ENCODE measurements around the gene C11orf65. TPM values are rescaled to one million over a fixed set of nuclear protein-coding genes. Genes with fewer than 3 reads are reported as not detected.

C11orf65 gene
- total and polyA plus RNA-seq, 9 donors: 0.35 to 1.2 (median 0.80) TPM

DNA sequence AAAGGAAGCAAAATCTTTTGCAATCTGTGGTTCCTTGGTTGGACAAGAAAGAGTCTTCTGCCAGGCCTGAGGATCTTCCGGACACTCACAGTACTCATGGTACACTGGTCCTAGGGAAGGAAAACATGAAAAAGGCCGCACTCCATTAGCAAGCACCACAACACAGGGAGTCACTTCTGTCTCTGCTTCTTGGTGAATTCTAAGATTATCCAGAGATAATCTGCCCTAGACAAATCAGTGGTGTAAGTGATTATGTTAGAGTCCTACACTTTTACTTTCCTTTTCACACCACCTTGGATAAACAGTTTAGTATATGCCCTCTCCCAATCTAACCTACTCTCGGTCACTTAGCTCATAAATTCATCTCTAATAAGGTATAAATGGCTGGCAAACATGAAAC, 19.0 kb upstream of the C11orf65 start:
- no peak for DNase-seq
- Histone ChIP-seq H3K27me3 (no peaks in the 10 kb centered on the region), H3K36me3 (no peaks in the 10 kb centered on the region), H3K9me3 (no peaks in the 10 kb centered on the region), H3K4me1 (ENCODE audit: insufficient read depth) (no peaks in the 10 kb centered on the region), H3K27ac (no peak overlapping the region), H3K4me3 (no peak overlapping the region)
- WGBS, 3 donors: 97% methylated on average over 3 of the region's 3 CpGs
- intact Hi-C loops (cut with DNase I): no loop called here
- TF ChIP-seq, protein P1, sequence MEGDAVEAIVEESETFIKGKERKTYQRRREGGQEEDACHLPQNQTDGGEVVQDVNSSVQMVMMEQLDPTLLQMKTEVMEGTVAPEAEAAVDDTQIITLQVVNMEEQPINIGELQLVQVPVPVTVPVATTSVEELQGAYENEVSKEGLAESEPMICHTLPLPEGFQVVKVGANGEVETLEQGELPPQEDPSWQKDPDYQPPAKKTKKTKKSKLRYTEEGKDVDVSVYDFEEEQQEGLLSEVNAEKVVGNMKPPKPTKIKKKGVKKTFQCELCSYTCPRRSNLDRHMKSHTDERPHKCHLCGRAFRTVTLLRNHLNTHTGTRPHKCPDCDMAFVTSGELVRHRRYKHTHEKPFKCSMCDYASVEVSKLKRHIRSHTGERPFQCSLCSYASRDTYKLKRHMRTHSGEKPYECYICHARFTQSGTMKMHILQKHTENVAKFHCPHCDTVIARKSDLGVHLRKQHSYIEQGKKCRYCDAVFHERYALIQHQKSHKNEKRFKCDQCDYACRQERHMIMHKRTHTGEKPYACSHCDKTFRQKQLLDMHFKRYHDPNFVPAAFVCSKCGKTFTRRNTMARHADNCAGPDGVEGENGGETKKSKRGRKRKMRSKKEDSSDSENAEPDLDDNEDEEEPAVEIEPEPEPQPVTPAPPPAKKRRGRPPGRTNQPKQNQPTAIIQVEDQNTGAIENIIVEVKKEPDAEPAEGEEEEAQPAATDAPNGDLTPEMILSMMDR (IDR thresholded peaks at IDR 0.05): no peak
- TF ChIP-seq EP300 (IDR thresholded peaks at IDR 0.05) (no peak), POLR2A (IDR thresholded peaks at IDR 0.05) (no peak)

GRCh38 chr11:108483163-108483562, 15.8 kb upstream of the C11orf65 start:
- DNase-seq: no peak
- H3K9me3 ChIP-seq: no peaks in the 10 kb centered on the region
- no peaks in the 10 kb centered on the region for H3K4me1 ChIP-seq (ENCODE audit: insufficient read depth)
- H3K4me3 ChIP-seq: no peak overlapping the region
- no peak overlapping the region for H3K27ac ChIP-seq
- intact Hi-C loops (cut with DNase I): no loop called here
- no peaks in the 10 kb centered on the region for H3K27me3 ChIP-seq
- TF ChIP-seq, protein P1 (IDR thresholded peaks at IDR 0.05): no peak
- no peak for TF ChIP-seq POLR2A (IDR thresholded peaks at IDR 0.05)
- no peak for TF ChIP-seq EP300 (IDR thresholded peaks at IDR 0.05)
- no peaks in the 10 kb centered on the region for H3K36me3 ChIP-seq

DNA sequence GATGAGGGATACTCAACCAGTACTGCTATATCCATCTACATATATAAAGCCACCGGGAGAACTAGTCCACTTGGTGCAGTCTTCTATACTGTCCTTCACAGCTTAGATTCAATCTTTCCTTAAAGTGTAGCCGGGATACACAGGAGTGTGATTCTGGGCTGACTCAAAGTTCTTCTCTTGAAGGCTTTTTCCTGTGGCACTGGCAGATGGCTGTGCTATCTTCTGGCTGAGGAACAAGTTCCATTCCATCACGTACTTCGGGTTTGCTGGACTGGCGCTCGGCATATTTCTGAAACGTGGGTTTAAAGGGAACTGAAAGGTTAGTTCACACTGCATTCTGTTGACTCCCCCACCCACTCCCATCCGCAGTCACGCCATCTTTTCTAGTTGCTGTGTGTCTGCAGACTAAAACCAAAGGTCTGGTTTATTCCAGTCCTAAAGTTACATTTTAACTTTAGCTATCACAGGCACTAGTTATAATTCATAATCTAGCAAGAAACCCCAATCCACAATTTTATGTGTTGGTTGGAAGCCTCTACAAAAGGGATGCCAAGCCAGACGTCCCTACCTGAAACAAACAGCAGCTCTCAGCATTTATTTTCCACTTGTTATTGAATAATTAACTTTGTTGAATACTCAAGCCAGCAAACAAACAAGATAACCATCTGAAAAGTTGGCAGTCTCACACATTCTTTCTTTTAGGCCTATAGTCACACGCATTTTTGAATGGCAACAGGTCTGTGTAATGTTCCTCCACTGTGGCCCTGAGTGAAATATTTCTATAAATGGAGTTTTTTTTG, 7.5 kb upstream of the C11orf65 start:
- intact Hi-C loops (cut with DNase I): loop anchor here in 1 of 4 donors (10.0 kb wide), 1 partner anchor 190 kb away; the partner anchor contains the start of gene DDX10

DNA sequence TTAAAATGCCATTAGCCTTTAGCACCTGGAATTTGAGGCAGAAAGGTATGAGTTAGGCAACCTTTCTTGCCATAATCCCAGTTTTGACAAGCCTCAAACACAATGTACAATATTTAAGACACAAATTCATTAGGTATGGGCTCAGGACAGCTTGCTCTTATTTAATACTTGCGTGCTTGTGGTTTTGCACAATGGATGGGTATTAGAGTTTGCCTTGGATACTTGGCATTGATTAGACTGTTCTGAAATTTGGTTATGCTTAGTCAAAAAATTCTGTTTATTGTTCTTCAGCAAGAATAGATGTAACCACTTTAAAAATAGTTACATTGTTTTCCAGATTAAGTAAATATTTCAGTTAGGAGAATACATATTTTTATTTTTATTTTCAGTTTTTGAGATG, 5.4 kb upstream of the C11orf65 start:
- no peak for TF ChIP-seq POLR2A (IDR thresholded peaks at IDR 0.05)
- no peak for TF ChIP-seq EP300 (IDR thresholded peaks at IDR 0.05)
- TF ChIP-seq, protein P1 (IDR thresholded peaks at IDR 0.05): no peak
- intact Hi-C loops (cut with DNase I): loop anchor here in 1 of 4 donors (10.0 kb wide), 1 partner anchor 192 kb away; the partner anchor contains the start of gene DDX10
- no peak for DNase-seq
- Histone ChIP-seq H3K27ac (no peak overlapping the region), H3K9me3 (no peaks in the 10 kb centered on the region), H3K4me1 (ENCODE audit: insufficient read depth) (no peaks in the 10 kb centered on the region), H3K4me3 (no peak overlapping the region), H3K27me3 (no peaks in the 10 kb centered on the region), H3K36me3 (no peaks in the 10 kb centered on the region)
- WGBS, 3 donors: 95 to 100% (median 97%) methylated on average over 1 of the region's 1 CpG

More for the DNA sequence above, 7.5 kb upstream of the C11orf65 start:
- Histone ChIP-seq H3K9me3 (no peaks in the 10 kb centered on the region), H3K36me3 (no peaks in the 10 kb centered on the region), H3K27ac (no peak overlapping the region), H3K27me3 (no peaks in the 10 kb centered on the region), H3K4me3 (no peak overlapping the region), H3K4me1 (ENCODE audit: insufficient read depth) (no peaks in the 10 kb centered on the region)
- no peak for DNase-seq
- 78 to 87% (median 83%) methylated on average over 11 of the region's 11 CpGs for WGBS, 3 donors
- TF ChIP-seq POLR2A (IDR thresholded peaks at IDR 0.05) (no peak), EP300 (IDR thresholded peaks at IDR 0.05) (no peak)
- TF ChIP-seq, protein P1 (IDR thresholded peaks at IDR 0.05): no peak

All from ovary (tissue), 9 donors.